Measurements from ENCODE around the gene SGIP1. TPM values are rescaled to one million over a fixed set of nuclear protein-coding genes. Genes with fewer than 3 reads are reported as not detected.

The SGIP1 gene
- total and polyA plus RNA-seq, 2 of the 4 experiments (the other 2 are of a cell fraction), result 27.1 to 42.7 TPM

DNA sequence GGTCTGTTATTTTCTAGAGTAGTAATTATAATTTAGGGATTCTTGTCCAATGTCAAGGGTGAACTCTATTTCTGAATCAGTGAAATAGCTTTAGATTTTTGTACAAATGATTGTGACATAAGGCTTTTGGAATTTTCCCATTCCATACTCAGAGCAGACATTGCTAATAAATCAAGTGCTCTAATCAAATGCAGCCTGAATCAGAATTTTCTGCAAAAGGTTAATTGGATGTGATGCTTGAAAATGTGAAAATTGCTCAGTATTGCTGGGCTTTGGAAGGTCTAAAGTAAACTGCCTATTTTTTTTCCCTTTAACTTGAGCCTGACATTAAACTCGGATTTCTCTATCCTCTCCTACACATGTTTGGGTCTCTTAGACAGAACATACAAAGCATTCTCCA, 23.2 kb downstream of the SGIP1 start:
- DNase-seq (peak; percentile 51), ATAC-seq (ENCODE audit: low read depth) (no peak; the same call in 1 of the 2 replicates)
- H3K18ac ChIP-seq (ENCODE audit: low read depth, low read length), result peak overlapping the region; percentile 53; the same call in 1 of the 2 replicates
- H4K8ac ChIP-seq (ENCODE audit: low read depth in 2 of 2, low read length in 2 of 2), result peak overlapping the region in 1 of 2 experiments; percentile 48; a peak in 2 of 4 replicates
- H4K5ac ChIP-seq (ENCODE audit: low read depth, low read length), result no peak overlapping the region
- peak overlapping the region; percentile 41; the same call in 1 of the 2 replicates for H2AK5ac ChIP-seq (ENCODE audit: low read depth, low read length)
- H3K27ac ChIP-seq (ENCODE audit: insufficient read depth, low read length), result no peak overlapping the region
- intact Hi-C loops (cut with micrococcal nuclease) (no loop called here), in situ Hi-C loops (cut with MboI; ENCODE audit: low sequenced_read_pairs) (no loop called here), dilution Hi-C loops (cut with HindIII; ENCODE audit: low sequenced_read_pairs, unreplicated experiment) (no loop called here)
- H3K79me1 ChIP-seq (ENCODE audit: low read depth in 1 of 2, low read length in 2 of 2), result peaks cover 20 to 82% of the 10 kb centered on the region in 2 experiments
- no peak overlapping the region for H3K4me2 ChIP-seq (ENCODE audit: low read depth, low read length)
- H3K4me3 ChIP-seq (ENCODE audit: insufficient read depth, low read depth, low read length), result no peak overlapping the region
- TF ChIP-seq MXI1 (IDR thresholded peaks at IDR 0.05; ENCODE audit: borderline replicate concordance, low read depth, low read length), result no peak
- peak; percentile 54; the same call in 1 of the 2 replicates for TF ChIP-seq CEBPB (IDR thresholded peaks at IDR 0.05; ENCODE audit: low read depth, low read length)
- TF ChIP-seq BHLHE40 (IDR thresholded peaks at IDR 0.05; ENCODE audit: low read depth, low read length), result no peak
- no peak for TF ChIP-seq CHD1 (IDR thresholded peaks at IDR 0.05; ENCODE audit: low read depth, low read length)
- TF ChIP-seq RFX5 (IDR thresholded peaks at IDR 0.05; ENCODE audit: low read depth, low read length), result no peak
- TF ChIP-seq POLR2A (IDR thresholded peaks at IDR 0.05; ENCODE audit: low read depth, low read length), result no peak
- no peak for TF ChIP-seq RCOR1 (IDR thresholded peaks at IDR 0.05; ENCODE audit: insufficient replicate concordance, low read length)
- TF ChIP-seq FOS (IDR thresholded peaks at IDR 0.05; ENCODE audit: low read depth, low read length), result no peak
- H3K9me3 ChIP-seq (ENCODE audit: control insufficient read depth, insufficient read depth, low read length), result no peaks in the 10 kb centered on the region
- no TSS peak for BruUV-seq (replicated peaks)
- H3K23ac ChIP-seq (ENCODE audit: low read depth, low read length), result peak overlapping the region; percentile 8; the same call in 1 of the 2 replicates
- H2BK120ac ChIP-seq (ENCODE audit: low read depth, low read length), result peak overlapping the region; percentile 50; the same call in 1 of the 2 replicates
- POLR2A ChIA-PET (ENCODE audit: unreplicated experiment), result interaction anchor here (0.6 kb wide), 1 partner anchor 23 kb away, joined by 3 read pairs; the partner anchor contains the start of gene SGIP1
- H2AFZ ChIP-seq (replicated peaks; ENCODE audit: low read length, poor library complexity), result no peak overlapping the region
- no peak overlapping the region; the same call in 1 of the 2 replicates for H3K14ac ChIP-seq (replicated peaks; ENCODE audit: low read depth, low read length)
- no peak overlapping the region for H3K9ac ChIP-seq (ENCODE audit: low read depth, low read length)
- H2BK5ac ChIP-seq (ENCODE audit: low read depth, low read length, poor library complexity, severe bottlenecking), result peak overlapping the region; percentile 94
- H2BK15ac ChIP-seq (ENCODE audit: low read depth, low read length), result 0 out of 3 replicates have a peak overlapping the region, but pooled peaks have one; percentile 16
- no peak overlapping the region; the same call in 1 of the 2 replicates for H3K56ac ChIP-seq (ENCODE audit: extremely low read depth, insufficient read depth, low read length)
- CTCF ChIA-PET, result no interaction called here
- H2BK20ac ChIP-seq (ENCODE audit: low read depth, low read length), result 0 out of 2 replicates have a peak overlapping the region, but pooled peaks have one; percentile 30
- peaks cover 22% of the 10 kb centered on the region for H3K9me1 ChIP-seq (ENCODE audit: insufficient read depth, low read length)
- peak overlapping the region; percentile 44; the same call in 1 of the 2 replicates for H3K4ac ChIP-seq (ENCODE audit: low read depth, low read length)
- H3K27me3 ChIP-seq (ENCODE audit: control insufficient read depth, insufficient read depth, low read length), result no peaks in the 10 kb centered on the region
- no CpG with 5 or more reads among the region's 1 CpG for WGBS, 2 experiments (ENCODE audit: extremely low coverage in 2 of 2, insufficient read length in 1 of 2)
- peaks cover 31% of the 10 kb centered on the region for H3K36me3 ChIP-seq (ENCODE audit: control insufficient read depth, insufficient read depth, low read length)
- H4K91ac ChIP-seq (ENCODE audit: insufficient read depth, low read depth, low read length), result no peak overlapping the region
- peaks cover 24% of the 10 kb centered on the region for H3K4me1 ChIP-seq (ENCODE audit: control insufficient read depth, insufficient read depth, low read length)
- peaks cover 9% of the 10 kb centered on the region for H4K20me1 ChIP-seq (ENCODE audit: insufficient read depth, low read length)
- H2AK9ac ChIP-seq (replicated peaks; ENCODE audit: low read depth, low read length, poor library complexity), result no peak overlapping the region

Measured in IMR-90 (cell line).